Panc1 (cell line): Measurements from ENCODE around the gene PTGES. TPM values are rescaled to one million over a fixed set of nuclear protein-coding genes. Genes with fewer than 3 reads are reported as not detected.

Source experiments
- ATAC-seq: fragments of 200-7000 bp; cut with Tn5 transposase; 2 replicates; pipeline ENCODE4 v1.9.1; 2020; ENCODE audit warnings: mild to moderate bottlenecking, moderate library complexity
- BruUV-seq: library from RNA; stranded (reverse); fragments of 400-500 nt; replicated peaks from 2 replicates; lab custom pipeline; 2021; lab: Mats Ljungman, UMichigan
- CTCF ChIA-PET: fragments of 300-600 bp; sonication (Branson Sonifier 250); formaldehyde crosslinking; loops from one replicate; lab custom pipeline; 2022; ENCODE audit warnings: antibody characterized with exemption; lab: Charles Lee
- POLR2A ChIA-PET: fragments of 300-600 bp; sonication (Branson Sonifier 250); formaldehyde crosslinking; loops from one replicate; lab custom pipeline; 2022; ENCODE audit warnings: antibody characterized with exemption; lab: Charles Lee
- DNase-seq: peaks from one replicate; pipeline ENCODE4 v3.0.0-alpha.2; 2010; ENCODE audit warnings: low read depth, low spot score
- H3K27ac ChIP-seq: 2 replicates; pipeline ENCODE4 v1.5.1; 2011; ENCODE audit warnings: mild to moderate bottlenecking, low read length, inconsistent platforms
- H3K27me3 ChIP-seq: fragments of 200-500 bp; sonication (Bioruptor generic); 2 replicates; pipeline ENCODE4 v1.6.0; 2014; ENCODE audit warnings: low read length, inconsistent platforms; ENCODE audit not compliant: control insufficient read depth, insufficient read depth
- H3K36me3 ChIP-seq: fragments of 200-500 bp; sonication (Bioruptor generic); 2 replicates; pipeline ENCODE4 v1.5.1; 2014; ENCODE audit warnings: inconsistent platforms, mild to moderate bottlenecking, low read length, moderate library complexity; ENCODE audit not compliant: control insufficient read depth, insufficient read depth
- H3K4me1 ChIP-seq: 2 replicates; pipeline ENCODE4 v1.5.1; 2011; ENCODE audit warnings: inconsistent platforms, mild to moderate bottlenecking, low read length, moderate library complexity; ENCODE audit not compliant: control insufficient read depth, insufficient read depth
- H3K4me3 ChIP-seq, 2 experiments: 2 replicates each; pipeline ENCODE4 v1.5.1; 2011 to 2012; ENCODE audit warnings: low read depth in 2 of 2, low read length in 2 of 2, mild to moderate bottlenecking in 2 of 2, inconsistent platforms in 1 of 2, moderate library complexity in 1 of 2
- H3K9me3 ChIP-seq: fragments of 200-500 bp; sonication (Bioruptor generic); 2 replicates; pipeline ENCODE4 v1.5.1; 2014; ENCODE audit warnings: low read depth, mild to moderate bottlenecking, inconsistent platforms, low read length, moderate library complexity; ENCODE audit not compliant: control insufficient read depth, insufficient read depth
- CTCF ChIP-seq: fragments of 450-650 bp; IDR thresholded peaks from 2 replicates; pipeline ENCODE4 v1.5.1; 2017; ENCODE audit warnings: mild to moderate bottlenecking
- POLR2AphosphoS5 ChIP-seq: IDR thresholded peaks from 2 replicates; pipeline ENCODE4 v1.6.1; 2012; ENCODE audit warnings: mild to moderate bottlenecking, low read depth, low read length, moderate library complexity
- REST ChIP-seq, 2 experiments: IDR thresholded peaks; 2 replicates each; pipeline ENCODE4 v1.6.1; 2011 to 2012; ENCODE audit warnings: low read depth in 2 of 2, control low read depth in 1 of 2, low read length in 1 of 2, mild to moderate bottlenecking in 1 of 2, moderate library complexity in 1 of 2; ENCODE audit not compliant: insufficient read depth in 1 of 2
- SIN3A ChIP-seq: IDR thresholded peaks from 2 replicates; pipeline ENCODE4 v1.6.1; 2012; ENCODE audit warnings: low read depth, mild to moderate bottlenecking, low read length, moderate library complexity, borderline replicate concordance; ENCODE audit not compliant: insufficient read depth
- TCF7L2 ChIP-seq: IDR thresholded peaks from 2 replicates; pipeline ENCODE4 v1.6.1; 2011; ENCODE audit warnings: mild to moderate bottlenecking, low read depth, low read length, inconsistent platforms
- in situ Hi-C: cut with HindIII; loops from 2 replicates; pipeline ENCODE4 v1.10.0; 2016; ENCODE audit warnings: low sequenced_read_pairs, low pct_unique_long_range_greater_than_20kb
- intact Hi-C: fragments of 100-400 bp; cut with micrococcal nuclease; formaldehyde crosslinking; loops from one replicate; pipeline ENCODE4 v1.10.0; 2022; ENCODE audit not compliant: unreplicated experiment
- total RNA-seq: library from RNA; stranded (reverse); gene quantifications from one replicate; pipeline ENCODE4 v1.2.1, GENCODE V29; 2021; ENCODE audit not compliant: unreplicated experiment

The PTGES gene
- total RNA-seq, 1 experiment from 2014 or later: 1.1 TPM

DNA sequence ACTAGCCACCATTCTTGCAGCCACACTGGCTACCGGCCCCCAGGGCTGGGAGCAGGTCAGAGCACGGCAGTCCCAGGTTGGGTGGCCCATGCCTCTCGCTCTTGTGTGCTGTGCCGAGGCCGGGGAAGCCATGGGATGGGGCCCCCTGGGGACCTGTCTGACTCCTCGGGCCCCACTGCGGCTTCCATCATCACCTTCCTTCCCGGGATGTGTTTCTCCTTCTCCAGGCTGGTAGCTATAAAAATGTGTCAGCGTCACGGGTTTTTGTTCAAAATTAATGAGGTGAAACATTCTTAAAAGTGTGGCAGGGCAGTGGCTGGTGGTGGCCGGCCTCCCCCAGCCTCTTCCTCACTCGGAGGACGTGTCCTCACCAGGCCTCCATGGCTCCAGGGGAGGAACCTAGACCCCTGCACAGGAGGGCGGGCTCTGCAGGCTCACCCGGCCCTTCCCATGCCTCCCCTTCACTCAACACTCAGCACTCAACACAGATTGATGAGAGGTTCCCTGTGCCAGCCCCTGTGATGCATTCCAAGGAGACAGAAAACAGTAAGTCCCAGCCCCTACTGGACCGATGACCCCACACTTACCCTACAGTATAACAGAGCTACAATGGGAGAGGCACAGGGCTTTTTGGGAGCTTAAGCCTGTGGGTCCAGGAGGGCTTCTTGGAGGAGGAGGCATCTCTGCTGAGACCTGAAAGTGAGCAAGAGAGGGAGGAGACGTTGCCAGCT, 43.2 kb downstream of the PTGES start:
- no peak for ATAC-seq
- H3K9me3 ChIP-seq: no peaks in the 10 kb centered on the region
- in situ Hi-C loops (no loop called here), intact Hi-C loops (no loop called here)
- TF ChIP-seq SIN3A: no peak
- no peak for TF ChIP-seq TCF7L2
- TF ChIP-seq REST (IDR thresholded peaks at IDR 0.05; ENCODE audit: insufficient read depth in 1 of 2, low read depth in 2 of 2, low read length in 1 of 2): no peak
- TF ChIP-seq POLR2AphosphoS5: no peak
- no peak for TF ChIP-seq CTCF
- no peaks in the 10 kb centered on the region for H3K36me3 ChIP-seq
- no peak for DNase-seq
- ChIA-PET CTCF (no interaction called here), POLR2A (interaction anchor here (0.6 kb wide), 1 partner anchor 43 kb away, joined by 3 read pairs; no protein-coding TSS in a partner anchor)
- peaks cover 7% of the 10 kb centered on the region for H3K4me1 ChIP-seq
- no TSS peak for BruUV-seq
- no peak overlapping the region for H3K4me3 ChIP-seq
- no peaks in the 10 kb centered on the region for H3K27me3 ChIP-seq
- no peak overlapping the region for H3K27ac ChIP-seq

GRCh38 chr9:129708793-129709192, 44.0 kb downstream of the PTGES start:
- DNase-seq (no peak), ATAC-seq (no peak)
- in situ Hi-C loops: no loop called here
- no TSS peak for BruUV-seq
- H3K4me1 ChIP-seq: peaks cover 7% of the 10 kb centered on the region
- no peaks in the 10 kb centered on the region for H3K9me3 ChIP-seq
- POLR2A ChIA-PET: no interaction called here
- intact Hi-C loops: no loop called here
- CTCF ChIA-PET: no interaction called here
- H3K27ac ChIP-seq: no peak overlapping the region
- TF ChIP-seq REST (IDR thresholded peaks at IDR 0.05; ENCODE audit: insufficient read depth in 1 of 2, low read depth in 2 of 2, low read length in 1 of 2): no peak
- TF ChIP-seq TCF7L2: no peak
- TF ChIP-seq POLR2AphosphoS5: no peak
- TF ChIP-seq SIN3A: no peak
- TF ChIP-seq CTCF: no peak
- H3K27me3 ChIP-seq: no peaks in the 10 kb centered on the region
- no peaks in the 10 kb centered on the region for H3K36me3 ChIP-seq
- no peak overlapping the region for H3K4me3 ChIP-seq
